ENCODE results near the gene SSUH2.

Gene SSUH2

DNA sequence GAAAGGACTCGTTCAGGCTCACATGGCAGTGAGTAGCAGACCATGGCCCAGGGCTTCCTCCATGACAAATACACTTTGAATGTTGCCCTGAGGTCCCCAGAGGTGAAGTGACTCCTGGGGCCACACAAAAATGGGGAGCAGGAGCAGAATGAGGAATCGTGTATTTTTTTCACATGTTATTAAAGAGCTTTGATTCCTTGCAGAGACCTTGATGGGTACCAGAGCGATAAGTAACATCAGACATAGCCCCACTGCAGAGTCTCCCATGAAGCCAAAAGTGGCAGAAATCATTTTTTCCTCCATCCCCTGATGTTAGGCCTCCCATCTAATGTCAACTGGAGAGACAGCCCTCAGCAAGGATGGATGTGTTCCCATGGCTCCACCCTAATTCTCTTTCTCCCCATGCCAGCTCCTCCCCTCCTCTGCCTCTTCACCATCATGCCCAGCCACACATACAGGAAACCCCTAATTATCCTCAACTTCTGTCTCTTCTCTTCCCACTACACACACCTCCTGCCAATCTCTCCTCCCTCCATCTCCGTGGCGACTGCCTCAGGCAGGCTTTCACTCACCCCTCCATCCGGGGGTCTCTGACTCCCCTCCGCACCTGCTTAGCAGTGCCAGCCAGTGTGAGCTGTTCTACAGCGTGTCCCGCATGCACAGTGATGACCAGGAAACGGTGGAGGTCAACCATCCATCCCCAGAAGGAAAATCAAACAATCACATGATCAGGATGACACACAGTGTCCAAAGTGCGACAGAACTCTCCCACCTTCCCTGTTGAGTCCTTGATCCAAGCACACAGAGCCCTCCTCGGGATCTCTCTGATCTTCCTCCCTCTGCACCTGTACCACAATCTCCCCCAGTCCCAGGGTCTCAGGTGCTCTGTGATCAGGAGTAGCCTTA is 7.1 kb upstream of the SSUH2 start:
- H3K27ac Mint-ChIP-seq: no peak overlapping the region
- no peak for DNase-seq
- H3K27me3 Mint-ChIP-seq: peaks cover 23% of the 10 kb centered on the region
- H3K9me3 Mint-ChIP-seq: no peaks in the 10 kb centered on the region
- H3K36me3 Mint-ChIP-seq (ENCODE audit: low read depth): no peaks in the 10 kb centered on the region
- H3K4me1 Mint-ChIP-seq (ENCODE audit: low read depth): no peaks in the 10 kb centered on the region
- H3K4me3 Mint-ChIP-seq: no peak overlapping the region

DNA sequence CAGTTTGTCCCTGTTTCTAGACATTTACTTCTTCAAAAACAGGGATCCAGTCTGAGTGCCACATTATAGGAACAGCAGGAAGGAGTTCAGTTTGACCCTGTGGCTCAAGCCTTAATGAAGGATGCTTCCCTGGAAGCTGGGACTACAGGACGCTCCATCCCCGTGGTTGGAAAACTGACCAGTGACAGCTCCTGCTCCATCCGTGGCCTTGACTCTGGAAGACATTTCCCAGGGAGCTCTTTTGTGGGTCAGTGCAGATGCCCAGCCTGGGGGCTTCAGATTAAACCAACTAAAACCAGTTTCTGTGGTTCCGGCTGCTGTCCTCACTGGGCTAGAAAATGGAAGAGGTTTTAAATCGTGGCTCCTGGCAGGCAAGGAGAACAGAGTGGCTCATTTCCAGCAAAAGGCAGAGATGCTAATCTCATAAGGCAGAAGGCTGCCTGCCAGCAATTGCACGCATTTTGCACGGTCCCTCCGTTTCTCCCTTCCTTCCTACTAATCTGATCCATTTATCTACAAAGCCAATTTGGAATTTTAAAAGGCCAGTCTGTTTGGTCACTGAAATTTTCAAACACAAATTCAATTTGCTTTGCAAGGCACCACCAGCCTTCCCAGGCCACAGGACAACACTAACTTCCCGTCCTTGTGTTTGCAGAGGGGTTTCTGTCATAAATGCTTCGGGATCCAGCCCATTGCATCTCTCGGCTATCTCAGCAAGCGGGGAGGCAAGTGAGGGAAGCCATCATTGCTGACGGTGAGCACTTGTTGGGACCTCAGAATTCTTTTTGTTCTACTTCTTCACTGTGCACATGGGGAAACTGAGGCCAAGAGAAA is 6.2 kb upstream of the SSUH2 start:
- no peak overlapping the region for H3K4me3 Mint-ChIP-seq
- H3K36me3 Mint-ChIP-seq (ENCODE audit: low read depth): no peaks in the 10 kb centered on the region
- no peak for DNase-seq
- no peaks in the 10 kb centered on the region for H3K9me3 Mint-ChIP-seq
- no peak overlapping the region for H3K27ac Mint-ChIP-seq
- H3K27me3 Mint-ChIP-seq: peaks cover 23% of the 10 kb centered on the region
- no peaks in the 10 kb centered on the region for H3K4me1 Mint-ChIP-seq (ENCODE audit: low read depth)

DNA sequence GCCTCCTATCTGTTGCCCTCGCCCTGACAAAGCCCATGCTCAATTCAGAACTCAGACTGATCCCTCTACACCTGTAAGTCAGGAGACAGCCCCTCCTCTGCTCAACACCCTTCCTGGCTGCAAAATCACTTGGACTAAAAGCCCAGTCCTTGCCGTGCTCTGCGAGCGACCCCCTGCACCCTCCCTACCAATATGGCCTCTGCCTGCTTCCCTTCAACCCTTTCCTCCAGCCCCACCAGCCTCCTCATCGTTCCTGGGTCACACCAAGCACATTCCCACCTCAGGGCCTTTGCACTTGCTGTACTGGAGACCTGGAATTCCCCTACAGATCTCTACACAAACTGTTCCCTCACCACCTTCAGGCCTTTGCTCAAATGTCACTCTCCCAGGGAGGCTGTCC is 5.2 kb upstream of the SSUH2 start:
- no peak overlapping the region for H3K27ac Mint-ChIP-seq
- H3K4me1 Mint-ChIP-seq (ENCODE audit: low read depth): no peaks in the 10 kb centered on the region
- no peaks in the 10 kb centered on the region for H3K36me3 Mint-ChIP-seq (ENCODE audit: low read depth)
- peaks cover 23% of the 10 kb centered on the region for H3K27me3 Mint-ChIP-seq
- H3K4me3 Mint-ChIP-seq: no peak overlapping the region
- DNase-seq: no peak
- no peaks in the 10 kb centered on the region for H3K9me3 Mint-ChIP-seq

GRCh38 chr3:8648909-8649741 is 4.5 kb upstream of the SSUH2 start:
- no peak for DNase-seq
- Mint-ChIP-seq H3K4me1 (ENCODE audit: low read depth) (no peaks in the 10 kb centered on the region), H3K27me3 (peaks cover 19% of the 10 kb centered on the region), H3K36me3 (ENCODE audit: low read depth) (no peaks in the 10 kb centered on the region), H3K9me3 (no peaks in the 10 kb centered on the region), H3K27ac (no peak overlapping the region), H3K4me3 (no peak overlapping the region)

DNA sequence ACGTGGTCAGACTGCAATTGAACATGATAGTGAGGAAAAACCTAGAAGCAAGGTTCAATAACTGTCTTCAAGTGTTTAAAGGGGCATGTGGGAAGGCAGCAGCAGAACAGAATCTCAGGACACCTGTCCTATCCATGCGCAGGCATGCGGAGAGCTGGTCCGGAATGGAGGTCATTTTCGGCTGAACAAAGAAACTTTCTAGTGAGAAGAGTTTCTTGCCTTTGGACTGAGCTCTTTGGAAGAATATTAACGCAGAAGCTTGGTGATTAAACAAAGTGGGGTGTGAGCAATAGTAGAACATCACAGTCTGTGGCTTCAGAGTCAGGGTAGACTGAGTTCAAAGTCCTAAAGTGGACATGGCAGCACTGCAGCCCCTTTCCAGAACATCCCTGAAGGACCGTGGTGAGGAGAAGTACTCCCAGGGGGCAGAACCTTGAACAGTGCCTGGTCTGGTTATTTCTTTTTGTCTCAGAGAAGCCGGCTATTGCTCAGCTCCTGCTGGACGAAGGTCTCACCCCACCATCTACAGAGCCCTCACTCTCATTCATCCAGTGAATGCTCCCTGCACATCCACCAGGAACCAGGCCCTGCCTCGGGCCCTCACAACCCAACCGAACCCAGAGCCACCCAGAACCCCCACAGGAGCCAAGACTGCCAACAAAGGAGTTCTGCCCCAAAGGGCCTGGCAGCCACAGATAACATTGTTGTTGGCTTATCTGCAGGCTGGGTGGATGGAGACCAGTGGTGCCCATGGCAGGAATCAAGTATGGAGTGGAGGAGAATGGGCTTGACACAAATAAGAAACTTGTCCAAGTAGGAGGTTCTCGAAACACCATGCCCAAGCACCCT is 2.8 kb upstream of the SSUH2 start:
- Mint-ChIP-seq H3K4me3 (no peak overlapping the region), H3K27ac (no peak overlapping the region), H3K4me1 (ENCODE audit: low read depth) (no peaks in the 10 kb centered on the region), H3K36me3 (ENCODE audit: low read depth) (no peaks in the 10 kb centered on the region), H3K27me3 (peaks cover 12% of the 10 kb centered on the region), H3K9me3 (no peaks in the 10 kb centered on the region)
- DNase-seq: no peak

- Mint-ChIP-seq H3K4me1 (ENCODE audit: low read depth) (no peaks in the 10 kb centered on the region), H3K9me3 (no peaks in the 10 kb centered on the region), H3K27me3 (peaks cover 4% of the 10 kb centered on the region), H3K36me3 (ENCODE audit: low read depth) (no peaks in the 10 kb centered on the region), H3K4me3 (no peak overlapping the region), H3K27ac (no peak overlapping the region)
- no peak for DNase-seq
Observed at GRCh38 chr3:8646313-8646938, 1.8 kb upstream of the SSUH2 start.

DNA sequence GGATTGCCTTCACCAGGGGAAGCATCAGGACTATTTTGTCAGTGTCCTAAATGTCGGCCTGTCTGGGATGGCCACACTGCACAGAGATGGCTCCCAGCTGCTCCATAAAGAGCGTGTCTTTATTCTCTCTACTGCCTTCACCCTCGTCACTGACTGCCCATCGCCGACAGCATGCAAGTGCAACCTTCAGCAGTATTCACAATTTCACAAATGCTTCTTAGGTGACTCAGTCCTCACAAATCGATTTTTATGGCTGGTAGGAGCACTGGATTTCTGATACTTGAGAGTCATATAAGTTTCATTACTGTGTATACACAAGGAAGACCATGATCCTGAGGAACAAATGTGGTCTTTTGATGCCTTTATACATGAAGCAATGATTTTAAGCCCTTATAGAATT is 1.1 kb upstream of the SSUH2 start:
- no peak overlapping the region for H3K4me3 Mint-ChIP-seq
- H3K27me3 Mint-ChIP-seq: peaks cover 4% of the 10 kb centered on the region
- no peaks in the 10 kb centered on the region for H3K4me1 Mint-ChIP-seq (ENCODE audit: low read depth)
- H3K27ac Mint-ChIP-seq: no peak overlapping the region
- H3K9me3 Mint-ChIP-seq: no peaks in the 10 kb centered on the region
- no peak for DNase-seq
- H3K36me3 Mint-ChIP-seq (ENCODE audit: low read depth): no peaks in the 10 kb centered on the region

- H3K4me3 Mint-ChIP-seq: no peak overlapping the region
- no peak overlapping the region for H3K27ac Mint-ChIP-seq
- no peaks in the 10 kb centered on the region for H3K9me3 Mint-ChIP-seq
- no peak for DNase-seq
- H3K36me3 Mint-ChIP-seq (ENCODE audit: low read depth): no peaks in the 10 kb centered on the region
- H3K27me3 Mint-ChIP-seq: no peaks in the 10 kb centered on the region
- H3K4me1 Mint-ChIP-seq (ENCODE audit: low read depth): no peaks in the 10 kb centered on the region
Observed at GRCh38 chr3:8643693-8644365, 769 bp downstream of the SSUH2 start.

GRCh38 chr3:8642001-8642400 is 2.6 kb downstream of the SSUH2 start:
- no peaks in the 10 kb centered on the region for H3K4me1 Mint-ChIP-seq (ENCODE audit: low read depth)
- no peaks in the 10 kb centered on the region for H3K27me3 Mint-ChIP-seq
- no peaks in the 10 kb centered on the region for H3K36me3 Mint-ChIP-seq (ENCODE audit: low read depth)
- H3K27ac Mint-ChIP-seq: no peak overlapping the region
- no peaks in the 10 kb centered on the region for H3K9me3 Mint-ChIP-seq
- DNase-seq: no peak
- no peak overlapping the region for H3K4me3 Mint-ChIP-seq

- Mint-ChIP-seq H3K36me3 (ENCODE audit: low read depth) (no peaks in the 10 kb centered on the region), H3K4me1 (ENCODE audit: low read depth) (no peaks in the 10 kb centered on the region), H3K27me3 (no peaks in the 10 kb centered on the region), H3K9me3 (no peaks in the 10 kb centered on the region), H3K27ac (no peak overlapping the region), H3K4me3 (no peak overlapping the region)
- DNase-seq: no peak
Observed at GRCh38 chr3:8641472-8641871, 3.1 kb downstream of the SSUH2 start.

- no peaks in the 10 kb centered on the region for H3K36me3 Mint-ChIP-seq (ENCODE audit: low read depth)
- H3K4me1 Mint-ChIP-seq (ENCODE audit: low read depth): no peaks in the 10 kb centered on the region
- H3K9me3 Mint-ChIP-seq: no peaks in the 10 kb centered on the region
- no peak overlapping the region for H3K27ac Mint-ChIP-seq
- DNase-seq: no peak
- peaks cover under 1% of the 10 kb centered on the region for H3K27me3 Mint-ChIP-seq
- H3K4me3 Mint-ChIP-seq: no peak overlapping the region
Observed at GRCh38 chr3:8640223-8640622, 4.4 kb downstream of the SSUH2 start.

DNA sequence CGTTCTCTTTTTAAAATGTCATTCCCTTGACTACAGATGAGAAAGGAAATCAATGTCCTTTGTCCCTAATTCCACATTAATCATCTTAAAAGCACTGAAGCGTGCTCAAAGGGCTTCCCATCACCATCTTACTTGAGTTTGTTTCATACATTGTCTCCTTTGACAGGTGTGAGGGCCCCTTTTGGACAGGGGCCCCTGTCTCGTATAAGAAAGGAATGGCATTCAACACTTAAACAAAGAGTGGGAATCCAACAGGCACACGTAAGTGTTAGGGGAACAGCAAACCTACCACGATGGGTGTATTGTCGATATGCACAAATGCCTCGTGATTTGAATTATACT is 5.0 kb downstream of the SSUH2 start:
- no peaks in the 10 kb centered on the region for H3K9me3 Mint-ChIP-seq
- no peak overlapping the region for H3K27ac Mint-ChIP-seq
- H3K27me3 Mint-ChIP-seq: peaks cover 2% of the 10 kb centered on the region
- H3K36me3 Mint-ChIP-seq (ENCODE audit: low read depth): no peaks in the 10 kb centered on the region
- DNase-seq: no peak
- no peaks in the 10 kb centered on the region for H3K4me1 Mint-ChIP-seq (ENCODE audit: low read depth)
- H3K4me3 Mint-ChIP-seq: no peak overlapping the region

GRCh38 chr3:8638994-8639658 is 5.5 kb downstream of the SSUH2 start:
- H3K27me3 Mint-ChIP-seq: peaks cover 2% of the 10 kb centered on the region
- DNase-seq: no peak
- H3K36me3 Mint-ChIP-seq (ENCODE audit: low read depth): no peaks in the 10 kb centered on the region
- H3K9me3 Mint-ChIP-seq: no peaks in the 10 kb centered on the region
- H3K4me1 Mint-ChIP-seq (ENCODE audit: low read depth): no peaks in the 10 kb centered on the region
- no peak overlapping the region for H3K4me3 Mint-ChIP-seq
- no peak overlapping the region for H3K27ac Mint-ChIP-seq

All from activated T-cell treated with anti-CD3 and anti-CD28 coated beads, Interleukin-2, amount 50 U/mL, for 24 hours (primary cell).